NCI-H146 treated with DMSO at 0.1 percent for 48 hours (cell line): ENCODE data around the gene POLRMT.
"Not testable (repeated sequence)": the region's sequence is repeated elsewhere in the genome, so short reads cannot be mapped to it uniquely, and the experiment has no call there.

Experiments used
- DNase-seq: peaks from one replicate; lab custom pipeline; 2025; ENCODE audit not compliant: unreplicated experiment; lab: John Stamatoyannopoulos, UW

POLRMT gene

GRCh38 chr19:595326-596262 is 37.7 kb downstream of the POLRMT start:
- no peak for DNase-seq

GRCh38 chr19:594265-594870 is 39.0 kb downstream of the POLRMT start:
- no peak for DNase-seq

- DNase-seq = no peak
Observed at GRCh38 chr19:593505-593904, 39.8 kb downstream of the POLRMT start.

GRCh38 chr19:593055-593454 is 40.3 kb downstream of the POLRMT start:
- DNase-seq = no peak

- DNase-seq = no peak
Observed at GRCh38 chr19:592101-592500, 41.2 kb downstream of the POLRMT start.

- DNase-seq = no peak
Observed at GRCh38 chr19:591099-591958, 42.0 kb downstream of the POLRMT start.

GRCh38 chr19:590750-591098 is 42.6 kb downstream of the POLRMT start:
- no peak for DNase-seq

- no peak for DNase-seq
Observed at GRCh38 chr19:590396-590745, 43.0 kb downstream of the POLRMT start.

- DNase-seq = no peak
Observed at GRCh38 chr19:589693-590395, 43.5 kb downstream of the POLRMT start, which contains the start of gene HCN2. HCN2 (plus strand) TSS chr19:589881; CDS start chr19:589946, 65 bp downstream.

- DNase-seq = peak; percentile 20
Observed at GRCh38 chr19:588741-589692, 44.3 kb downstream of the POLRMT start.

- DNase-seq = peak; percentile 55
Observed at GRCh38 chr19:588093-588740, 45.1 kb downstream of the POLRMT start.

GRCh38 chr19:585551-586110 is 47.7 kb downstream of the POLRMT start:
- DNase-seq = no peak

- not testable (repeated sequence) for DNase-seq
Observed at GRCh38 chr19:585146-585545, 48.2 kb downstream of the POLRMT start.

GRCh38 chr19:584240-585001 is 48.9 kb downstream of the POLRMT start:
- DNase-seq = no peak

- DNase-seq = no peak
Observed at GRCh38 chr19:583968-584239, 49.4 kb downstream of the POLRMT start.

- DNase-seq = no peak
Observed at GRCh38 chr19:583198-583967, 50.0 kb downstream of the POLRMT start.

GRCh38 chr19:582497-583197 is 50.7 kb downstream of the POLRMT start:
- no peak for DNase-seq
